KOPT-K1 (cell line): ENCODE results near the gene EIF2B4.

Source experiments
- H3K27ac ChIP-seq: fragments of 200-600 bp; sonication (generic); 2 replicates; pipeline ENCODE4 v1.5.1; 2016; ENCODE audit warnings: antibody characterized with exemption, mild to moderate bottlenecking, low read depth, low read length; ENCODE audit not compliant: poor library complexity, severe bottlenecking
- H3K36me3 ChIP-seq: fragments of 200-600 bp; sonication (generic); 2 replicates; pipeline ENCODE4 v1.5.1; 2017; ENCODE audit warnings: antibody characterized with exemption, mild to moderate bottlenecking, low read length, moderate library complexity; ENCODE audit not compliant: insufficient read depth
- H3K9me3 ChIP-seq: fragments of 200-600 bp; sonication (generic); 2 replicates; pipeline ENCODE4 v1.5.1; 2017; ENCODE audit warnings: antibody characterized with exemption, low read length, mild to moderate bottlenecking; ENCODE audit not compliant: insufficient read depth, poor library complexity, severe bottlenecking

The EIF2B4 gene

GRCh38 chr2:27380626-27381545 is 10.7 kb upstream of the EIF2B4 start, which contains the start of gene ZNF513:
ZNF513 (minus strand) TSS chr2:27380734; CDS start chr2:27380526, 208 bp downstream.
- H3K36me3 ChIP-seq = peaks cover 84% of the 10 kb centered on the region
- H3K27ac ChIP-seq = peak within 1 kb of the TSS; percentile 82
- H3K9me3 ChIP-seq = no peaks in the 10 kb centered on the region

GRCh38 chr2:27379836-27380625 is 9.9 kb upstream of the EIF2B4 start:
- peak overlapping the region; percentile 82 for H3K27ac ChIP-seq
- no peaks in the 10 kb centered on the region for H3K9me3 ChIP-seq
- peaks cover 84% of the 10 kb centered on the region for H3K36me3 ChIP-seq

GRCh38 chr2:27379383-27379835 is 9.3 kb upstream of the EIF2B4 start:
- Histone ChIP-seq H3K27ac (peak overlapping the region; percentile 82), H3K36me3 (peaks cover 84% of the 10 kb centered on the region)

DNA sequence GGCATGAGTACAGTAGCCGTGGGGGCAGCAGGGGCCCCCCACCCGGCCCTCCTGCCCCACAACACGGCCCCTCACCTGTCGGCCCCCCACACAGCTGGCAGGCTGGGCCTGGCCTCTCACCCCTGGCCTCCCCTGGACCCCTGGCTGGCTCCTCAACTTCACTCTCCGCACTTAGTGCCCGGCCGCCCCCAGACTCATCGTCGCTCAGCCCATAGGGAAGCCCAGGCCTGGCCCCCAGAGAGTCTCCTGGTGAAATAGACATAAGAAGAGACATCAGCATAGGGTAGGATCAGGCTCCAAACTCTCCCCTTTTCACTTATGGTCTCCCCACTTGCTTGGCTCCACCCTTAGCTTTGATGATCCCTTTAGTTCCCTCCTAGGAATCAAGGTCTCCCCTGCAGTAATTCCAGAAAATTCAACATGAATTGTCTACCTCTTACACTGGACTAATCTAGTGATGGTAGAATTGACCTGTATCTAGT is 8.7 kb upstream of the EIF2B4 start:
- Histone ChIP-seq H3K27ac (no peak overlapping the region), H3K36me3 (peaks cover 84% of the 10 kb centered on the region), H3K9me3 (no peaks in the 10 kb centered on the region)

More at GRCh38 chr2:27379383-27379835, 9.3 kb upstream of the EIF2B4 start:
- H3K9me3 ChIP-seq = no peaks in the 10 kb centered on the region

- H3K27ac ChIP-seq = no peak overlapping the region
- H3K9me3 ChIP-seq = no peaks in the 10 kb centered on the region
- H3K36me3 ChIP-seq = peaks cover 84% of the 10 kb centered on the region
These were observed 8.1 kb upstream of the EIF2B4 start for GRCh38 chr2:27378096-27378808.

DNA sequence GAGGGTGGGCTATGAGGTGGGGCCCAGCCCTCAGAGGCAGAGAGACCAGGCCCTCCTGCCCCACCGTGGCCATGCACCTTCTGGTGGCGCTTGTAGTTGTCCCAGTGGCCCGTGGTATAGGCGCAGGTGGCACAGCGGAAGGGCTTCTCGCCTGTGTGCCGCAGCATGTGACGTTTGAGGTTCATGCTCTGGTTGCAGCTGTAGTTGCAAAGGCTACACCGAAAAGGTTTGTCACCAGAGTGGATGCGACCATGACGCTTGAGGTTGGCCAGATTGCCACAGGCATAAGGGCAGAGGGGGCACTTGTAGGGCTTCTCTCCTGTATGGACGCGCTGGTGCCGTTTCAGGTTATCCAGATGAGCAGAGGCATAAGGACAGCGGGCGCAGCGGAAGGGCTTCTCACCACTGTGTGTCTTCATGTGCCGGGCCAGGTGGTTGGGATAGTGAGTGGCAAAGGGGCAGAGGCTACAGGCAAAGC is 7.5 kb upstream of the EIF2B4 start:
- no peaks in the 10 kb centered on the region for H3K9me3 ChIP-seq
- peaks cover 84% of the 10 kb centered on the region for H3K36me3 ChIP-seq
- H3K27ac ChIP-seq = no peak overlapping the region

DNA sequence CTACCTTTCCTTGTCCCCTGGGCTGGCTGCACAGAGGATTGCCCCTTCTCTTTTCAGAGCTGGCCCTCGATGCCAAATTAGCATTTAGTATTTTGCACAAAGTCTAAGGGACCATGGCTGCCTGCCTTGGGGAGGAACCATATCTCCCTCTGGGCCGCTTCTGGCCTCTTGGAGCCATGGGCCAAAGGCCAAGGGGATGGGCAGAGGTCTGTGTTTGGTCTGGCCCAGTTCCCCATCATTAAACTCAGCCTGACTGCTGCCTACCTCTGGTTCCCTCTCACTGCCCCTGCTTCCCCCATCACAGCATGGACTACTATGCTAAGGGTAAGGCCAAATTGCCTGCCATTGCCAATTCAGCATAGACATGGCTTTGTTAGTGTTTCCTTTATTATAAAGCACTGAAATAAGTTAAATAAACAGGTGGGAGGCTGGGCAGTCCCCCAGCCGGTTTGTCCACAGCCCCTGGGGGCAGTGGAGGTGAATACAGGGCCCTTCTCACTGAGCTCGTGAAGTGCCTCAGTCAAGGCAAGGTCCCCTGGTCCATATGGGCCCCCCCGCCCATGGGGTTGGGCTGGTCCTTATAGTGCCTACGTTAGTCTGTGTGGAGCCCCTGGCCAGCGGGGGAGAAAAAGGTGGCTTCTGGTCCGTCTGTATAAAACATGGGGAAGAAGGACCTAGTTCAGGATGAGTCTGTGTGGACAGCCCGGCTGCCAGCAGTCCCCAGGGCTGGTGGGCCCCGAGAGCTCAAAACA is 6.9 kb upstream of the EIF2B4 start:
- no peaks in the 10 kb centered on the region for H3K9me3 ChIP-seq
- H3K36me3 ChIP-seq = peaks cover 83% of the 10 kb centered on the region
- H3K27ac ChIP-seq = no peak overlapping the region

- peaks cover 76% of the 10 kb centered on the region for H3K36me3 ChIP-seq
- H3K9me3 ChIP-seq = no peaks in the 10 kb centered on the region
- H3K27ac ChIP-seq = no peak overlapping the region
These were observed 6.2 kb upstream of the EIF2B4 start for GRCh38 chr2:27376151-27376865.

GRCh38 chr2:27375513-27376099 is 5.5 kb upstream of the EIF2B4 start:
- Histone ChIP-seq H3K27ac (no peak overlapping the region), H3K36me3 (peaks cover 70% of the 10 kb centered on the region), H3K9me3 (no peaks in the 10 kb centered on the region)

- H3K36me3 ChIP-seq = peaks cover 67% of the 10 kb centered on the region
These were observed 3.4 kb upstream of the EIF2B4 start for GRCh38 chr2:27373567-27373966.

DNA sequence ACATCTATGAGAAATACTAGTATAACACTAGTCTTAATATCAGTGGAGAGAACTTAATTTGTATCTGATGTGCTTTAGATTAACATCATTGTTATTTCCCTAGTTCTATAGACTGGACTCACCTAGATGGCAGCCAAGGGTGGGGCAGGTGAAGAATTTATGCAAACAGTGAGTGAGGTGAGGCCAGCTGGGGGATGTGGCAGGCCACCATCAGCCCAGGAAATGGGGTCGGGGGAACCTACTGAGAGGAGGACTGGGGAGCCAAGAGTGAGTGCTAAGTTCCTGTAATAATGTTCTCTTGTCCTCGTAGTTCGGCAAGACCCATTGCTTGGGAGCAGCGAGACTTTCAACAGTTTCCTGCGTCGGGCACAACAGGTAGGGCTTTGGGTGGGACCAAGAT is 2.8 kb upstream of the EIF2B4 start:
- Histone ChIP-seq H3K27ac (no peak overlapping the region), H3K9me3 (no peaks in the 10 kb centered on the region), H3K36me3 (peaks cover 67% of the 10 kb centered on the region)

More at GRCh38 chr2:27373567-27373966, 3.4 kb upstream of the EIF2B4 start:
- H3K27ac ChIP-seq = no peak overlapping the region
- H3K9me3 ChIP-seq = no peaks in the 10 kb centered on the region

DNA sequence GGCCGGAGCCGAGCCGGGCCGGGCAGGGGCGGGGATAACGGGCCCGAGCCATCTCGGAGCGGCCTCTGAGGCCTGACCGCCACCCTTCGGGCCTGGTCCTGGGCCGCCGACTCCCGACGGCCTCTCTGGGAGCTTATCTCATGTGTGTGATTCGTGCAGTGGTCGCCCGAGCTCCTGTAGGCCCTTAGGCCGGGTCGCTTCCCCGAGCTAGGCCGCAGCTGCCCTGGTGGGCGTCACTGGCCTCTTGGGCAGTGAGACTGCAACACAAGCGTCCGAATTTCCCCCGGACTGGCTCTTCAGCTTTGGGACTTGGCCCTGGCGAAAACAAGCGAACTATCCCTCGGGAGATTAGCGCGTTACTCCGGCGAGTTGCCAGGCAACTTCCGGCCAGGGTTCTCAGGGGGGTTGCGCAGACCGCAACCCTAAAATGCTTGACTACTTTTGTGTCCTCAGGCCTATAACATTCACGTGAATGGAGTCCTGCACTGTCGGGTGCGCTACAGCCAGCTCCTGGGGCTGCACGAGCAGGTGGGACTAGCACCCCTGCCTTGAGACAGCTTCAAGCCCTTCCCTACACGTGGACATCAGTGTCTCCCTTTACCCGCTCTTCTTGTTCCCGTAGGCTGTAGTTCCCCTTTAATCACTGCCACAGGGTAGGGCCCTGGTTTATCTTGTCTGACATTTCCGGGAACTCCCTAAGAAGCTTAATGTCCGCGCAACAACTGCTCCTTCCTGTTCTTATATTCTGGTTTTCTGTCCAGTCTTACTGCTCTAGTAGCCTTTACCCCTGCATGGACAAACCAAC is 880 bp upstream of the EIF2B4 start:
- H3K36me3 ChIP-seq = peaks cover 67% of the 10 kb centered on the region
- H3K27ac ChIP-seq = peak overlapping the region; percentile 85
- H3K9me3 ChIP-seq = no peaks in the 10 kb centered on the region
